HepG2 (cell line): Measurements from ENCODE around the gene EGLN1.

Experiments used
- CTCF ChIP-seq: sonication (generic); formaldehyde crosslinking; IDR thresholded peaks from 2 replicates; pipeline ENCODE4 v1.5.0; 2020; ENCODE audit warnings: mild to moderate bottlenecking, missing genetic modification reagents, moderate library complexity
- HCFC1 ChIP-seq: fragments of 150-350 bp; IDR thresholded peaks from 2 replicates; pipeline ENCODE4 v1.6.1; 2014; ENCODE audit warnings: low read depth, low read length
- HMGXB4 ChIP-seq, 2 experiments: sonication (generic) in 1 of 2; formaldehyde crosslinking in 1 of 2; IDR thresholded peaks; 2 replicates each; pipeline versions ENCODE4 v1.4.0 to v1.6.1; 2018 to 2020; ENCODE audit warnings: missing genetic modification reagents in 2 of 2, borderline replicate concordance in 1 of 2, low read depth in 1 of 2, mild to moderate bottlenecking in 1 of 2, missing biosample characterization in 1 of 2
- HOXA3 ChIP-seq: sonication (generic); formaldehyde crosslinking; IDR thresholded peaks from 2 replicates; pipeline ENCODE4 v1.5.0; 2020; ENCODE audit warnings: missing genetic modification reagents
- JUN ChIP-seq: sonication (generic); formaldehyde crosslinking; IDR thresholded peaks from 2 replicates; pipeline ENCODE4 v1.4.0; 2020; ENCODE audit warnings: mild to moderate bottlenecking, missing genetic modification reagents
- MAFG ChIP-seq: sonication (generic); formaldehyde crosslinking; IDR thresholded peaks from 2 replicates; pipeline ENCODE4 v1.5.1; 2020; ENCODE audit warnings: mild to moderate bottlenecking, missing genetic modification reagents
- MEIS2 ChIP-seq: sonication (generic); formaldehyde crosslinking; IDR thresholded peaks from 2 replicates; pipeline ENCODE4 v1.9.0; 2021; ENCODE audit warnings: mild to moderate bottlenecking, missing genetic modification reagents
- PAX8 ChIP-seq: sonication (generic); formaldehyde crosslinking; IDR thresholded peaks from 2 replicates; pipeline ENCODE4 v1.8.0; 2022; ENCODE audit warnings: mild to moderate bottlenecking, missing genetic modification reagents, borderline replicate concordance
- RAD21 ChIP-seq: fragments of 450-650 bp; formaldehyde crosslinking; IDR thresholded peaks from 2 replicates; pipeline ENCODE4 v1.5.0; 2020; ENCODE audit warnings: mild to moderate bottlenecking
- TCF7L2 ChIP-seq: IDR thresholded peaks from 2 replicates; pipeline ENCODE4 v1.6.1; 2011; ENCODE audit warnings: mild to moderate bottlenecking, low read depth, low read length, moderate library complexity
- THAP8 ChIP-seq: sonication (generic); formaldehyde crosslinking; IDR thresholded peaks from 2 replicates; pipeline ENCODE4 v1.5.1; 2020; ENCODE audit warnings: missing genetic modification reagents, mild to moderate bottlenecking, borderline replicate concordance
- ZNF556 ChIP-seq: sonication (generic); formaldehyde crosslinking; IDR thresholded peaks from 2 replicates; pipeline ENCODE4 v1.4.0; 2020; ENCODE audit warnings: mild to moderate bottlenecking, missing genetic modification reagents, borderline replicate concordance
- ZNF639 ChIP-seq: conservative IDR thresholded peaks from 2 replicates; pipeline ENCODE4 v1.6.1; 2018; ENCODE audit warnings: missing genetic modification reagents

- TF ChIP-seq MEIS2 (CRISPR knock-in tag) (no peak), CTCF (CRISPR knock-in tag) (no peak), HCFC1 (no peak), HMGXB4 (CRISPR knock-in tag; IDR thresholded peaks at IDR 0.05; ENCODE audit: borderline replicate concordance in 1 of 2, low read depth in 1 of 2) (no peak), THAP8 (CRISPR knock-in tag) (no peak), TCF7L2 (no peak), ZNF639 (CRISPR knock-in tag) (no peak), PAX8 (CRISPR knock-in tag) (no peak), ZNF556 (CRISPR knock-in tag) (no peak), RAD21 (CRISPR knock-in tag) (no peak), JUN (no peak), MAFG (CRISPR knock-in tag) (no peak), HOXA3 (CRISPR knock-in tag) (no peak)
These were observed 2.3 kb downstream of the EGLN1 start for GRCh38 chr1:231419738-231420298.
